HG03139 (cell line): ENCODE measurements around the gene STX1B.
"Not testable (repeated sequence)": the region's sequence is repeated elsewhere in the genome, so short reads cannot be mapped to it uniquely, and the experiment has no call there.

ENCODE experiments used
- ATAC-seq: cut with Tn5 transposase; IDR thresholded peaks from one replicate; pipeline ENCODE4 v1.9.1; 2021; ENCODE audit not compliant: unreplicated experiment

Gene STX1B

GRCh38 chr16:31016018-31016417 is 5.6 kb upstream of the STX1B start:
- no peak for ATAC-seq

GRCh38 chr16:31013292-31013691 is 2.9 kb upstream of the STX1B start:
- ATAC-seq: not testable (repeated sequence)

GRCh38 chr16:31011815-31012214 is 1.4 kb upstream of the STX1B start:
- not testable (repeated sequence) for ATAC-seq

- ATAC-seq: no peak
These were observed 399 bp downstream of the STX1B start for GRCh38 chr16:31009894-31010584.

- no peak for ATAC-seq
These were observed 1.3 kb downstream of the STX1B start for GRCh38 chr16:31009120-31009519.

- ATAC-seq: no peak
These were observed 1.9 kb downstream of the STX1B start for GRCh38 chr16:31008551-31008950.

GRCh38 chr16:31008149-31008548 is 2.3 kb downstream of the STX1B start:
- no peak for ATAC-seq

- no peak for ATAC-seq
These were observed 2.8 kb downstream of the STX1B start for GRCh38 chr16:31007684-31008083.

- ATAC-seq: no peak
These were observed 3.8 kb downstream of the STX1B start for GRCh38 chr16:31006589-31006988.

GRCh38 chr16:31006086-31006385 is 4.4 kb downstream of the STX1B start:
- ATAC-seq: no peak

GRCh38 chr16:31005350-31006085 is 4.9 kb downstream of the STX1B start:
- no peak for ATAC-seq

GRCh38 chr16:31004658-31005057 is 5.8 kb downstream of the STX1B start:
- ATAC-seq: no peak

GRCh38 chr16:31003744-31004143 is 6.7 kb downstream of the STX1B start:
- ATAC-seq: no peak

GRCh38 chr16:31002862-31003341 is 7.5 kb downstream of the STX1B start:
- ATAC-seq: no peak

GRCh38 chr16:31002250-31002700 is 8.2 kb downstream of the STX1B start:
- no peak for ATAC-seq

GRCh38 chr16:31001507-31002249 is 8.8 kb downstream of the STX1B start:
- ATAC-seq: no peak

- no peak for ATAC-seq
These were observed 9.6 kb downstream of the STX1B start for GRCh38 chr16:31000671-31001382.

- no peak for ATAC-seq
These were observed 11.3 kb downstream of the STX1B start for GRCh38 chr16:30998852-30999761.

GRCh38 chr16:30997725-30998711 is 12.4 kb downstream of the STX1B start:
- ATAC-seq: no peak
